ENCODE measurements around the gene SPTBN5.

- TF ChIP-seq CTCF (IDR thresholded peaks at IDR 0.05 in 2 of 3, conservative IDR thresholded peaks at IDR 0.05 in 1 of 3; ENCODE audit: borderline replicate concordance in 1 of 3, insufficient read depth in 1 of 3, low read depth in 2 of 3, low read length in 2 of 3): no peak
- no peak for TF ChIP-seq YY1 (IDR thresholded peaks at IDR 0.05; ENCODE audit: extremely low read depth, insufficient replicate concordance, low read depth, low read length)
- TF ChIP-seq POLR2AphosphoS5 (IDR thresholded peaks at IDR 0.05; ENCODE audit: low read depth, low read length): no peak
- TF ChIP-seq SRF (IDR thresholded peaks at IDR 0.05; ENCODE audit: low read depth): no peak
- no peak for TF ChIP-seq ZFX (IDR thresholded peaks at IDR 0.05)
- TF ChIP-seq EZH2 (IDR thresholded peaks at IDR 0.05): no peak
- no peak for TF ChIP-seq SP1 (IDR thresholded peaks at IDR 0.05; ENCODE audit: low read depth)
- no peak for TF ChIP-seq MAX (IDR thresholded peaks at IDR 0.05)
- TF ChIP-seq EGR1 (IDR thresholded peaks at IDR 0.05; ENCODE audit: low read depth): no peak
- TF ChIP-seq, protein P1, sequence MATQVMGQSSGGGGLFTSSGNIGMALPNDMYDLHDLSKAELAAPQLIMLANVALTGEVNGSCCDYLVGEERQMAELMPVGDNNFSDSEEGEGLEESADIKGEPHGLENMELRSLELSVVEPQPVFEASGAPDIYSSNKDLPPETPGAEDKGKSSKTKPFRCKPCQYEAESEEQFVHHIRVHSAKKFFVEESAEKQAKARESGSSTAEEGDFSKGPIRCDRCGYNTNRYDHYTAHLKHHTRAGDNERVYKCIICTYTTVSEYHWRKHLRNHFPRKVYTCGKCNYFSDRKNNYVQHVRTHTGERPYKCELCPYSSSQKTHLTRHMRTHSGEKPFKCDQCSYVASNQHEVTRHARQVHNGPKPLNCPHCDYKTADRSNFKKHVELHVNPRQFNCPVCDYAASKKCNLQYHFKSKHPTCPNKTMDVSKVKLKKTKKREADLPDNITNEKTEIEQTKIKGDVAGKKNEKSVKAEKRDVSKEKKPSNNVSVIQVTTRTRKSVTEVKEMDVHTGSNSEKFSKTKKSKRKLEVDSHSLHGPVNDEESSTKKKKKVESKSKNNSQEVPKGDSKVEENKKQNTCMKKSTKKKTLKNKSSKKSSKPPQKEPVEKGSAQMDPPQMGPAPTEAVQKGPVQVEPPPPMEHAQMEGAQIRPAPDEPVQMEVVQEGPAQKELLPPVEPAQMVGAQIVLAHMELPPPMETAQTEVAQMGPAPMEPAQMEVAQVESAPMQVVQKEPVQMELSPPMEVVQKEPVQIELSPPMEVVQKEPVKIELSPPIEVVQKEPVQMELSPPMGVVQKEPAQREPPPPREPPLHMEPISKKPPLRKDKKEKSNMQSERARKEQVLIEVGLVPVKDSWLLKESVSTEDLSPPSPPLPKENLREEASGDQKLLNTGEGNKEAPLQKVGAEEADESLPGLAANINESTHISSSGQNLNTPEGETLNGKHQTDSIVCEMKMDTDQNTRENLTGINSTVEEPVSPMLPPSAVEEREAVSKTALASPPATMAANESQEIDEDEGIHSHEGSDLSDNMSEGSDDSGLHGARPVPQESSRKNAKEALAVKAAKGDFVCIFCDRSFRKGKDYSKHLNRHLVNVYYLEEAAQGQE (IDR thresholded peaks at IDR 0.05; ENCODE audit: low read depth): no peak
- TF ChIP-seq EZH2phosphoT487 (IDR thresholded peaks at IDR 0.05; ENCODE audit: borderline replicate concordance): no peak
- TF ChIP-seq, protein P2, sequence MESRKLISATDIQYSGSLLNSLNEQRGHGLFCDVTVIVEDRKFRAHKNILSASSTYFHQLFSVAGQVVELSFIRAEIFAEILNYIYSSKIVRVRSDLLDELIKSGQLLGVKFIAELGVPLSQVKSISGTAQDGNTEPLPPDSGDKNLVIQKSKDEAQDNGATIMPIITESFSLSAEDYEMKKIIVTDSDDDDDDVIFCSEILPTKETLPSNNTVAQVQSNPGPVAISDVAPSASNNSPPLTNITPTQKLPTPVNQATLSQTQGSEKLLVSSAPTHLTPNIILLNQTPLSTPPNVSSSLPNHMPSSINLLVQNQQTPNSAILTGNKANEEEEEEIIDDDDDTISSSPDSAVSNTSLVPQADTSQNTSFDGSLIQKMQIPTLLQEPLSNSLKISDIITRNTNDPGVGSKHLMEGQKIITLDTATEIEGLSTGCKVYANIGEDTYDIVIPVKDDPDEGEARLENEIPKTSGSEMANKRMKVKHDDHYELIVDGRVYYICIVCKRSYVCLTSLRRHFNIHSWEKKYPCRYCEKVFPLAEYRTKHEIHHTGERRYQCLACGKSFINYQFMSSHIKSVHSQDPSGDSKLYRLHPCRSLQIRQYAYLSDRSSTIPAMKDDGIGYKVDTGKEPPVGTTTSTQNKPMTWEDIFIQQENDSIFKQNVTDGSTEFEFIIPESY (IDR thresholded peaks at IDR 0.05; ENCODE audit: extremely low read depth, insufficient replicate concordance, low read length): no peak
- no peak for TF ChIP-seq POLR2A (IDR thresholded peaks at IDR 0.05; ENCODE audit: borderline replicate concordance, extremely low read depth, insufficient read depth, insufficient read length)
Observed at GRCh38 chr15:41922353-41922752, 28.5 kb upstream of the SPTBN5 start.

All from HCT116 (cell line).